Measurements from ENCODE around the gene KCNJ1. TPM values are rescaled to one million over a fixed set of nuclear protein-coding genes. Genes with fewer than 3 reads are reported as not detected.

Gene KCNJ1
- total and polyA plus RNA-seq, 2 of the 8 experiments (the other 6 are each of a cell fraction or from before 2014, with no cell fraction given): 0.17 to 0.23 TPM

DNA sequence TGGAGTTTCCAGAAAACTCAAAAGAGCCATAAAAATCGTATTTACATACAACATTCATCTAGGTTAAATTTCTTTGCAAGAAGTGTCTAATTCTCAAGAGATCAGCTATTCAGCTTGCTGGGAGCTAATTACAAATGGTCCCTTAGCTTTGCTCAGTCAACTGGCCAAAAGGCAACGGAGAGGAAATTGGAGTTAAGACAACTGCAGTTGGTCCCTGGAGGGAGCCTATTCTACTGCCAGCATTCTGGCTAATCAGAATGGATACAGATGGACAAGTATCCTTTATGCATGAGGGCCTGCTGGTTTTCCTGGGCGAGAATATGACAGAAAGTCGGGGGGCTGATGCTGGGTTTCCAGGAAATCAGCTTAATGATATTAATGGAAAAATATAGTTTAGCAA lies 45.5 kb downstream of the KCNJ1 start:
- Histone ChIP-seq H4K20me1 (replicated peaks in 1 of 2; ENCODE audit: control insufficient read depth in 1 of 2, insufficient read depth in 2 of 2, low read length in 2 of 2) (no peaks in the 10 kb centered on the region), H2BK15ac (ENCODE audit: low read length) (no peak overlapping the region), H3K9me3 (ENCODE audit: insufficient read depth in 2 of 2, low read depth in 1 of 2, low read length in 1 of 2) (no peaks in the 10 kb centered on the region), H3K14ac (ENCODE audit: insufficient read length) (no peak overlapping the region), H3K27ac (ENCODE audit: low read depth, low read length) (no peak overlapping the region), H3K27me3 (replicated peaks in 1 of 4; ENCODE audit: control insufficient read depth in 3 of 4, extremely low read depth in 1 of 4, insufficient read depth in 3 of 4, low read length in 3 of 4) (peaks cover 0 to 9% (median 7%) of the 10 kb centered on the region in 4 experiments; a peak in 4 of 7 replicates), H3K4me1 (replicated peaks in 1 of 4; ENCODE audit: control insufficient read depth in 3 of 4, insufficient read depth in 4 of 4, low read length in 3 of 4) (peaks cover 0 to 14% (median 6%) of the 10 kb centered on the region in 4 experiments; a peak in 4 of 7 replicates), H3K9ac (replicated peaks in 1 of 4; ENCODE audit: extremely low read depth in 1 of 4, low read depth in 3 of 4, low read length in 3 of 4) (no peak overlapping the region), H4K91ac (replicated peaks; ENCODE audit: insufficient read length, low read length) (no peak overlapping the region), H3K79me1 (ENCODE audit: low read depth, low read length) (no peaks in the 10 kb centered on the region), H3K4ac (replicated peaks; ENCODE audit: insufficient read length, low read depth, low read length) (no peak overlapping the region), H2AFZ (ENCODE audit: low read length) (no peak overlapping the region), H3K79me2 (ENCODE audit: control insufficient read depth in 1 of 2, insufficient read depth in 2 of 2, low read length in 2 of 2) (no peaks in the 10 kb centered on the region), H2AK5ac (ENCODE audit: low read depth, low read length) (no peak overlapping the region), H3K23ac (ENCODE audit: insufficient read length) (no peak overlapping the region), H3K23me2 (ENCODE audit: low read depth, low read length) (peaks cover 4% of the 10 kb centered on the region; the same call in 1 of the 2 replicates), H4K5ac (ENCODE audit: insufficient read length, low read depth, low read length) (no peak overlapping the region), H2BK20ac (ENCODE audit: low read length) (no peak overlapping the region), H2BK12ac (ENCODE audit: low read depth, low read length) (no peak overlapping the region), H4K8ac (ENCODE audit: extremely low read depth, insufficient read depth, low read length) (no peak overlapping the region), H2BK120ac (replicated peaks; ENCODE audit: low read depth, low read length) (no peak overlapping the region), H3K4me3 (ENCODE audit: extremely low read depth in 1 of 4, insufficient read depth in 2 of 4, low read depth in 3 of 4, low read length in 4 of 4) (no peak overlapping the region), H2BK5ac (ENCODE audit: low read depth, low read length) (no peak overlapping the region), H3K56ac (replicated peaks; ENCODE audit: insufficient read length, low read depth, low read length) (no peak overlapping the region), H3K36me3 (ENCODE audit: control insufficient read depth in 2 of 4, insufficient read depth in 4 of 4, low read length in 3 of 4) (no peaks in the 10 kb centered on the region), H3K18ac (ENCODE audit: extremely low read depth, low read length) (no peak overlapping the region), H3K4me2 (ENCODE audit: insufficient read depth in 1 of 2, low read depth in 2 of 2, low read length in 2 of 2) (no peak overlapping the region)
- WGBS, 2 experiments (ENCODE audit: extremely low coverage in 1 of 2, insufficient coverage in 1 of 2, insufficient read length in 1 of 2, insufficient replicate concordance in 2 of 2, low coverage in 1 of 2, low lambda C conversion rate in 2 of 2, missing lambda C conversion rate in 1 of 2): 91% methylated on average over 4 of the region's 4 CpGs; no CpG with 5 or more reads in 1 of the 2 experiments
- ChIA-PET CTCF (ENCODE audit: partially characterized antibody) (interaction anchor here (0.8 to 3.9 kb wide), 9 partner anchors 9 to 664 kb away, joined by 3 to 14 read pairs (median 5); no protein-coding TSS in a partner anchor), POLR2A (ENCODE audit: partially characterized antibody) (interaction anchor here (0.7 kb wide), 1 partner anchor 289 kb away, joined by 3 read pairs; no protein-coding TSS in a partner anchor)
- FAIRE-seq (no peak), DNase-seq (ENCODE audit: low read depth in 1 of 2, low spot score in 2 of 2) (no peak)
- no peak for TF ChIP-seq SUZ12 (IDR thresholded peaks at IDR 0.05; ENCODE audit: low read length)
- TF ChIP-seq EGR1 (IDR thresholded peaks at IDR 0.05; ENCODE audit: borderline replicate concordance, low read depth, low read length): no peak
- TF ChIP-seq NANOG (IDR thresholded peaks at IDR 0.05; ENCODE audit: insufficient read depth, low read depth, low read length, poor library complexity, severe bottlenecking): no peak
- no peak for TF ChIP-seq JUN (IDR thresholded peaks at IDR 0.05; ENCODE audit: low read depth, low read length)
- no peak for TF ChIP-seq JUND (IDR thresholded peaks at IDR 0.05; ENCODE audit: low read length)
- TF ChIP-seq, protein P1, sequence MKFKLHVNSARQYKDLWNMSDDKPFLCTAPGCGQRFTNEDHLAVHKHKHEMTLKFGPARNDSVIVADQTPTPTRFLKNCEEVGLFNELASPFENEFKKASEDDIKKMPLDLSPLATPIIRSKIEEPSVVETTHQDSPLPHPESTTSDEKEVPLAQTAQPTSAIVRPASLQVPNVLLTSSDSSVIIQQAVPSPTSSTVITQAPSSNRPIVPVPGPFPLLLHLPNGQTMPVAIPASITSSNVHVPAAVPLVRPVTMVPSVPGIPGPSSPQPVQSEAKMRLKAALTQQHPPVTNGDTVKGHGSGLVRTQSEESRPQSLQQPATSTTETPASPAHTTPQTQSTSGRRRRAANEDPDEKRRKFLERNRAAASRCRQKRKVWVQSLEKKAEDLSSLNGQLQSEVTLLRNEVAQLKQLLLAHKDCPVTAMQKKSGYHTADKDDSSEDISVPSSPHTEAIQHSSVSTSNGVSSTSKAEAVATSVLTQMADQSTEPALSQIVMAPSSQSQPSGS (IDR thresholded peaks at IDR 0.05; ENCODE audit: low read length): no peak
- no peak for TF ChIP-seq CBX8 (IDR thresholded peaks at IDR 0.05; ENCODE audit: borderline replicate concordance, low read depth, low read length)
- TF ChIP-seq BRCA1 (IDR thresholded peaks at IDR 0.05; ENCODE audit: low read depth, low read length): no peak
- TF ChIP-seq ASH2L (IDR thresholded peaks at IDR 0.05; ENCODE audit: low read length): no peak
- TF ChIP-seq, protein P2, sequence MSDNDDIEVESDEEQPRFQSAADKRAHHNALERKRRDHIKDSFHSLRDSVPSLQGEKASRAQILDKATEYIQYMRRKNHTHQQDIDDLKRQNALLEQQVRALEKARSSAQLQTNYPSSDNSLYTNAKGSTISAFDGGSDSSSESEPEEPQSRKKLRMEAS (IDR thresholded peaks at IDR 0.05): no peak
- TF ChIP-seq, protein P3, sequence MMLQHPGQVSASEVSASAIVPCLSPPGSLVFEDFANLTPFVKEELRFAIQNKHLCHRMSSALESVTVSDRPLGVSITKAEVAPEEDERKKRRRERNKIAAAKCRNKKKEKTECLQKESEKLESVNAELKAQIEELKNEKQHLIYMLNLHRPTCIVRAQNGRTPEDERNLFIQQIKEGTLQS (IDR thresholded peaks at IDR 0.05; ENCODE audit: insufficient read depth, low read depth, low read length): no peak
- no peak for TF ChIP-seq BCL11A (IDR thresholded peaks at IDR 0.05; ENCODE audit: low read depth in 2 of 2, low read length in 2 of 2)

Data from H1 (cell line).